NT2/D1 (cell line): ENCODE results near the gene MYL9.
A peak's percentile ranks its signal among the peaks of the same experiment; 100 is the strongest.

Experiments used
- DNase-seq: peaks from one replicate; pipeline ENCODE4 v3.0.0-alpha.2; 2011; ENCODE audit warnings: low read depth, low spot score
- H3K27me3 ChIP-seq: 2 replicates; pipeline ENCODE4 v1.6.0; 2011; ENCODE audit warnings: mild to moderate bottlenecking; ENCODE audit not compliant: insufficient read length, insufficient read depth
- H3K36me3 ChIP-seq: 2 replicates; pipeline ENCODE4 v1.6.1; 2011; ENCODE audit warnings: mild to moderate bottlenecking, low read length, mixed read lengths; ENCODE audit not compliant: insufficient read depth, insufficient read length
- H3K4me1 ChIP-seq: 2 replicates; pipeline ENCODE4 v1.5.1; 2011; ENCODE audit not compliant: insufficient read depth, insufficient read length
- H3K4me3 ChIP-seq: 2 replicates; pipeline ENCODE4 v1.5.1; 2011; ENCODE audit warnings: low read depth; ENCODE audit not compliant: insufficient read length
- H3K9ac ChIP-seq: 2 replicates; pipeline ENCODE4 v1.6.0; 2011; ENCODE audit warnings: low read depth; ENCODE audit not compliant: insufficient read length
- H3K9me3 ChIP-seq: 2 replicates; pipeline ENCODE4 v1.5.1; 2011; ENCODE audit warnings: mild to moderate bottlenecking, low read length; ENCODE audit not compliant: insufficient read depth
- SUZ12 ChIP-seq: IDR thresholded peaks from 2 replicates; pipeline ENCODE4 v1.6.1; 2011; ENCODE audit not compliant: insufficient read length, insufficient read depth; ENCODE audit errors: extremely low read depth
- YY1 ChIP-seq: IDR thresholded peaks from 2 replicates; pipeline ENCODE4 v1.6.1; 2011; ENCODE audit not compliant: insufficient read length, insufficient read depth
- ZNF274 ChIP-seq: IDR thresholded peaks from 2 replicates; pipeline ENCODE4 v1.6.1; 2011; ENCODE audit warnings: mild to moderate bottlenecking, low read depth, low read length

The MYL9 gene

DNA sequence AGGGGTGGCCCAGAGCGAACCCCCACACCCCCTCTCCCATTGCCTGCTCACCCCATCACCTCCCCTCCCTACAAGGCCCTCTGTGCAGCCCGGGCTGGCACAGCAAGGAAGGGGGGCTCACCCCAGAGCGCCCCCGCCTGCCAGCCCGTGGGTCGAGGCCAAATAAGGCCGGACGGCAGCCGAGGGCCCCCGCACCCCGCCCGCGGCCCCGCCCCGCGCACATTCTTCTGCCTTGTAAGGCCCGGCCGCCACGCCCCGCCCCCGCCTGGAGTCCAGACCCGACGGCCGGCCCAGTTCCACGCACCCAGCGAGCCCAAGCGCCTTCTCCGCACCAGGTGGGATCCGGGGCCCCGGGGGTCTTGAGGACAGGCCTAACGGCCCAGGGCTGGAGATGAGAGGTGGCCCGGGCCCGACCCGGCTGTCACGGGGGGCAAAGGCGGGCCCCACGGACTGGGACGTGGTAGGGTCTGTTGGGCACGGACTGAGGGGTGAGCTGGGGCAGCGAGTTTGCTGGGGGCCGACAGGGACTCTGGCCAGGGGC is at the start of gene MYL9:
MYL9 (plus strand) TSS at position 293 of the 541 bp plus-strand sequence. CDS start 3,366 bp downstream, outside the sequence.
- Histone ChIP-seq H3K4me1 (peaks cover 33% of the 10 kb centered on the region), H3K4me3 (peak within 1 kb of the TSS; percentile 86), H3K27me3 (peaks cover 5% of the 10 kb centered on the region), H3K9me3 (no peaks in the 10 kb centered on the region), H3K9ac (peak within 1 kb of the TSS; percentile 94), H3K36me3 (peaks cover 40% of the 10 kb centered on the region)
- TF ChIP-seq YY1 (no peak), ZNF274 (no peak), SUZ12 (no peak)
- peak; percentile 39 for DNase-seq

DNA sequence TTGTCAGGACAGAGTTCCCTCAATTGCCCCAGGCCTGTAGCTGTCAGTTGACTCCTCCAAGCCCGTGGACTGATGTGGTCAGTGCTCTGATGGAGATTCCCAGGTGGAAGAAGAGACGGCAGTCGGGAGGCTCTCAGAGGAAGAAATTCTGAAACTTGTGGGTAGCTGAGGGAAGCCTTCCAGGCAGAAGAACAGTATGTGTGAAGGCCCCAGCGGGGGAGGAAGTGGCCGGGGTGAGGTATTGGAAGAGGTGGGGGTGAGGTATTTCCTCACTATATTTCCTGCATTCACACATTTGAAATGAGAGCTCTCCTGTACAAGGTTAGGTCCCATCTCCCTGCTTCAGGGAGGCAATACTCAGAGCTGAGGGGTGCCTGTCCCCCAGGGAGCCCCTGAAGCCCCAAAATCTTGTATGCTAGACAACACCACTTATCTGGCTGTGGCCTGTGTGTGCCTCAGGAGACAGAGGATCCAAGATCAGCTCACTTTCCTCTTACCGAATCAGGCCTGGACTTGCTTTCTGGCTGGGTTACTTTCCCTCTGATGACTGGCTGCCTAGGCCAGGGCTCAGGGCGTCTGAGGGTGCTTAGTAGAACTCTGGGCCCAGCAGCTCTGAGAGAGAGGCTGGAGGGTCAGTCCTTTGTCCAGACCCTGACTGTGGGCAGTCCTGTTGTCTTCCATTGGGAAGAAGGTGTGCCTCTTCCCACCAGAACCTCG is 49.3 kb upstream of the MYL9 start:
- no peak for DNase-seq
- Histone ChIP-seq H3K9me3 (no peaks in the 10 kb centered on the region), H3K4me3 (no peak overlapping the region), H3K27me3 (no peaks in the 10 kb centered on the region), H3K36me3 (peaks cover 54% of the 10 kb centered on the region), H3K4me1 (peaks cover 15% of the 10 kb centered on the region), H3K9ac (peak overlapping the region; percentile 47)
- TF ChIP-seq SUZ12, result no peak
- no peak for TF ChIP-seq YY1
- no peak for TF ChIP-seq ZNF274

DNA sequence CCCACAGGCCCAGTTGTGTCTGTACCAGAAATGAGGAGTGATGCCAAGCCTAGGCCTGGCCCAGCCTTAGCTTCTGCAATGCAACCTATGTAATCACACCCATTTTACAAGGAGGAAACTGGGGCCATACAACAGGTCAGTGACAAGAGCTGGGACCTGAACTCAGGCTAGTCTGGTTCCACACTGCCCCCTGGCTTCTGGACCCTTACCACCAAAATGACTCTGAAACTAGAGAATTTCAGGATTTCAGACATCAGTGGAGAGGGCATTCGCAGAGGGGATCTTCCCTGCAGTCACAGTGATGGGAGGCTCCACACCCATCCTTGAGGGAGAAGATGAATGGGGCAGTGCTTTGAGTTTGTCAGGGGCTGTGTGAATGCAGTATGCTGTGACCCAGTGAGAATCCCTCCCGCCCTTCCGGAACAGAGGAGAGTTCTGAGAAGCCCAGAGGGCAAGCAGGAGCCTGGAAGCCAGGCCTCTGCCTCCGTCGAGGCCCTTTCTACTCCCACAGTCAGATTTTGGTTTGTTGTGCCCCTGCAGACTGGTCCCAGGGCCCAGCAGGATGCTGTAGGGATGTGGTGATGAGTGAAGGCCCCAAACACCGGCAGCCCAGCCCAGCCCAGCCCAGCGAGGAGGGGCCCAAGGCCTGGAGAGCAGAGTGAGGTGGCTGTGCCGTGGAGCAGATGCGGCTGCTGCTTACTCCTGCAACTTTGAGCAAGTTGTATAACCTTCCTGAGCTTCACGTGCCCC is 48.1 kb upstream of the MYL9 start:
- H3K4me1 ChIP-seq, result peaks cover 22% of the 10 kb centered on the region
- no peak overlapping the region for H3K9ac ChIP-seq
- TF ChIP-seq ZNF274 (no peak), YY1 (no peak), SUZ12 (no peak)
- H3K9me3 ChIP-seq, result no peaks in the 10 kb centered on the region
- no peaks in the 10 kb centered on the region for H3K27me3 ChIP-seq
- DNase-seq, result peak; percentile 44
- H3K36me3 ChIP-seq, result peaks cover 63% of the 10 kb centered on the region
- no peak overlapping the region for H3K4me3 ChIP-seq

DNA sequence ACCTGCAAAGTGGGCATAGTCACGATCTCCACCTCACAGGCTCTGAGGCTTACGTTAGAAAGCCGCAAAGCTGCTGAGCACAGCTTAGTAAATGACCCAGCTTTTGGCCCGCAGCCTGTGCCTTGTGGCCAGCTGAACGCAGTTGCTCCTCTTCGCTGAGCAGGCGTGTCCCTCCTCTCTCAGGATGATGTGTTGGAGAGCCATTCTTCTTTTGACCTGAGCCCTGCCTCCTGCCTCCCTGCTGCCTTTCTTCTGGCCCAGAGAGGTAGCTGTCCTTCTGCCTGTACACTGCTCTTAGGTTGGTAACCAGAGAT is 47.6 kb upstream of the MYL9 start:
- Histone ChIP-seq H3K9me3 (no peaks in the 10 kb centered on the region), H3K4me1 (peaks cover 25% of the 10 kb centered on the region), H3K27me3 (no peaks in the 10 kb centered on the region), H3K36me3 (peaks cover 67% of the 10 kb centered on the region), H3K4me3 (no peak overlapping the region), H3K9ac (no peak overlapping the region)
- TF ChIP-seq YY1 (no peak), ZNF274 (no peak), SUZ12 (no peak)
- no peak for DNase-seq

DNA sequence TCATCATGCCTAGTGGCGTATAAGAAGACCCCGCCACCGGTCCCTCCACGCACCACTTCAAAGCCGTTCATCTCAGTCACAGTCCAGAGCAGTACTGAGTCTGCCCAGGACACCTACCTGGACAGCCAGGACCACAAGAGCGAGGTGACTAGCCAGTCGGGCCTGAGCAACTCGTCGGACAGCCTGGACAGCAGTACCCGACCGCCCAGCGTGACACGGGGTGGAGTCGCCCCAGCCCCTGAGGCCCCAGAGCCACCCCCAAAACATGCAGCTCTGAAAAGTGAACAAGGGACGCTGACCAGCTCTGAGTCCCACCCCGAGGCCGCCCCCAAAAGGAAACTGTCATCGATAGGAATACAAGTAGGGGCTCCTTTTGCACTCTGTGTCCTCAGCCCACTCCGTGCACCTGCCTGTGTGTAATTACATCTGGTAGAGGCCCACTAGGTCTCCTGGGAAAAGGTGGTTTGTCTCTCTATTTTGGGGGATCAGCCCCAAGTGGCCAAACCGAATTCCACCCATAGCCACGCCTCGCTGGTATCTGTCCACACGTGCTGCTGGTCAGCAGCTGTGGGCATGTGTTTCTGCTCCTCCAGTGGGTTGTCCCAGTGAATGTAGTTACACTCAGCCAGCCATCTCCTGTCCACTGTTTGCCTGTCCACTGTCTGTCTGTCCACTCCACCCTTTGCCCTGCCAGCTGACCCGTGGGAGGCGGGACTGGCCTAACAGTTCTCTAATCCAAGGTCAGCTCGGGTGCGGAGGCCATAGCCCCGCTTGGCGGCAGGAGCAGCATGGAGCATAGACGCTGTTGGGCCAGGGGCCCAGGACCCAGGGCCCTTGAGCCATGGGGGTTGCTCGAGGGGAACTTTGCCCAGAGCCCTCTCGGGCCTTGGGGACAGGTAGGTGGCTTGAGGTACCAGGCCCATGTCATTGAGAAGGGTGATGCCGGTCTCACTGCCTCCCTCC is 44.3 kb upstream of the MYL9 start:
- H3K4me3 ChIP-seq, result no peak overlapping the region
- H3K36me3 ChIP-seq, result peaks cover 85% of the 10 kb centered on the region
- no peak for DNase-seq
- TF ChIP-seq YY1, result no peak
- TF ChIP-seq SUZ12, result no peak
- no peak for TF ChIP-seq ZNF274
- no peaks in the 10 kb centered on the region for H3K9me3 ChIP-seq
- H3K27me3 ChIP-seq, result no peaks in the 10 kb centered on the region
- H3K4me1 ChIP-seq, result peaks cover 15% of the 10 kb centered on the region
- no peak overlapping the region for H3K9ac ChIP-seq

DNA sequence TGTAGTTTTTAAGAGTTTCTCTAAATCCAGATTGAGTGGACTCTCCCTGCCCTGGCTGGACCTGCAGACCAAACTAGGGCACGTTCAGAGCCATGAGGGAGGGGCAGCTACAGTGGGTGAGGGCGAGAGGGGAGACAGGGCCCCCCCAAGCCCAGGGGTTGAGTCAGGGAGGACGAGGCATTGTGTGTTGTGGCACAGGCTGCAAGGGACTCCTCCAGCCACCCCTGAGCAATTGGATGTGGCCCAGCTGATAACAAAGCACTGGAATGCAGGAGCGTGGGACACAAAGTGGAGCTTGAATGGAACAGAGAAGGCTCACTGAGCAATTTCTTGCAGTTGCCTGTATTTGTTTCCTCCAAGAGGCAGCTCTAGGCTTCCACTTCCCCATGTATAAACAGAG is 43.5 kb upstream of the MYL9 start:
- H3K9me3 ChIP-seq, result no peaks in the 10 kb centered on the region
- H3K27me3 ChIP-seq, result no peaks in the 10 kb centered on the region
- TF ChIP-seq SUZ12 (no peak), ZNF274 (no peak), YY1 (no peak)
- peaks cover 81% of the 10 kb centered on the region for H3K36me3 ChIP-seq
- no peak overlapping the region for H3K9ac ChIP-seq
- no peak overlapping the region for H3K4me3 ChIP-seq
- DNase-seq, result no peak
- H3K4me1 ChIP-seq, result peaks cover 13% of the 10 kb centered on the region
